RWPE1 (cell line): ENCODE data around the gene ANKRD31.
"Not testable (repeated sequence)": the region's sequence is repeated elsewhere in the genome, so short reads cannot be mapped to it uniquely, and the experiment has no call there.

Experiments
- CTCF ChIA-PET: fragments of 350-600 bp; sonication (Branson Sonifier 250); formaldehyde crosslinking; extraction: SDS; loops from one replicate; lab custom pipeline; 2021; lab: Yijun Ruan, JAX
- POLR2A ChIA-PET: fragments of 400-600 bp; formaldehyde crosslinking; extraction: SDS; loops from one replicate; lab custom pipeline; 2020; ENCODE audit warnings: antibody characterized with exemption; ENCODE audit not compliant: low non-redundant PET; lab: Yijun Ruan, JAX
- DNase-seq: peaks from one replicate; pipeline ENCODE4 v3.0.0; 2012; ENCODE audit warnings: low spot score
- H3K27ac ChIP-seq: fragments of 450-650 bp; 2 replicates; pipeline ENCODE4 v1.5.1; 2017
- CTCF ChIP-seq: fragments of 450-650 bp; conservative IDR thresholded peaks from 2 replicates; pipeline ENCODE4 v1.5.1; 2017; ENCODE audit warnings: low read depth, mild to moderate bottlenecking

Gene ANKRD31

GRCh38 chr5:75277463-75277862 is 40.8 kb upstream of the ANKRD31 start:
- no peak for TF ChIP-seq CTCF
- POLR2A ChIA-PET, result interaction anchor here (0.6 kb wide), 1 partner anchor 73 kb away, joined by 3 read pairs; no protein-coding TSS in a partner anchor
- CTCF ChIA-PET, result no interaction called here
- no peak overlapping the region for H3K27ac ChIP-seq
- peak; percentile 36 for DNase-seq

- ChIA-PET POLR2A (no interaction called here), CTCF (interaction anchor here (0.6 to 1.2 kb wide), 2 partner anchors 18 to 75 kb away, joined by 4 to 5 read pairs; no protein-coding TSS in a partner anchor)
- no peak for TF ChIP-seq CTCF
- no peak overlapping the region for H3K27ac ChIP-seq
- no peak for DNase-seq
These were observed 39.1 kb upstream of the ANKRD31 start for GRCh38 chr5:75275756-75276155.

GRCh38 chr5:75275147-75275546 is 38.5 kb upstream of the ANKRD31 start:
- ChIA-PET POLR2A (no interaction called here), CTCF (interaction anchor here (1.1 to 1.2 kb wide), 2 partner anchors 17 to 62 kb away, joined by 4 read pairs; partner anchors contain the start of gene HMGCR)
- TF ChIP-seq CTCF, result no peak
- DNase-seq, result no peak
- H3K27ac ChIP-seq, result no peak overlapping the region

- CTCF ChIA-PET, result interaction anchor here (1.1 kb wide), 1 partner anchor 63 kb away, joined by 4 read pairs; the partner anchor contains the start of gene HMGCR
- TF ChIP-seq CTCF, result no peak
- no peak overlapping the region for H3K27ac ChIP-seq
- POLR2A ChIA-PET, result no interaction called here
- no peak for DNase-seq
These were observed 37.8 kb upstream of the ANKRD31 start for GRCh38 chr5:75274486-75274885.

- DNase-seq, POLR2A ChIA-PET, CTCF ChIA-PET, H3K27ac ChIP-seq: not testable (repeated sequence)
These were observed 33.9 kb upstream of the ANKRD31 start for GRCh38 chr5:75270605-75271004.

- ChIA-PET POLR2A (no interaction called here), CTCF (interaction anchor here (0.8 to 1.1 kb wide), 3 partner anchors 25 to 212 kb away, joined by 4 to 9 read pairs (median 4); partner anchors contain the start of gene ANKRD31)
- no peak overlapping the region for H3K27ac ChIP-seq
- TF ChIP-seq CTCF, result peak; percentile 78
- peak; percentile 57 for DNase-seq
These were observed 29.1 kb upstream of the ANKRD31 start for GRCh38 chr5:75265731-75266130.

- no peak for DNase-seq
- ChIA-PET POLR2A (no interaction called here), CTCF (interaction anchor here (0.6 kb wide), 1 partner anchor 1527 kb away, joined by 5 read pairs; no protein-coding TSS in a partner anchor)
- no peak for TF ChIP-seq CTCF
- H3K27ac ChIP-seq, result no peak overlapping the region
These were observed 25.6 kb upstream of the ANKRD31 start for GRCh38 chr5:75262271-75262670.
